IPS-20b (cell line): ENCODE data around the gene LUC7L3.
"Not testable (repeated sequence)": the region's sequence is repeated elsewhere in the genome, so short reads cannot be mapped to it uniquely, and the experiment has no call there.

ENCODE experiments used
- H3K27ac ChIP-seq: one replicate; pipeline ENCODE4 v1.5.1; 2013; ENCODE audit warnings: low read length
- H3K27me3 ChIP-seq: 2 replicates; pipeline ENCODE4 v1.6.1; 2013; ENCODE audit warnings: mild to moderate bottlenecking, low read length, inconsistent platforms; ENCODE audit not compliant: insufficient read depth
- H3K36me3 ChIP-seq: 2 replicates; pipeline ENCODE4 v1.6.1; 2013; ENCODE audit warnings: low read depth, mild to moderate bottlenecking, inconsistent platforms, low read length, moderate library complexity; ENCODE audit not compliant: insufficient read depth
- H3K4me1 ChIP-seq: 2 replicates; pipeline ENCODE4 v1.6.1; 2013; ENCODE audit warnings: mild to moderate bottlenecking, control low read depth, inconsistent platforms, low read length, moderate library complexity; ENCODE audit not compliant: insufficient read depth
- H3K4me3 ChIP-seq: 2 replicates; pipeline ENCODE4 v1.5.1; 2013; ENCODE audit warnings: mild to moderate bottlenecking, low read length, inconsistent platforms
- H3K9ac ChIP-seq: 2 replicates; pipeline ENCODE4 v1.6.1; 2013; ENCODE audit warnings: low read depth, mild to moderate bottlenecking, inconsistent platforms, low read length, moderate library complexity
- H3K9me3 ChIP-seq: 2 replicates; pipeline ENCODE4 v1.6.1; 2013; ENCODE audit warnings: mild to moderate bottlenecking, low read depth, low read length, inconsistent platforms; ENCODE audit not compliant: insufficient read depth

LUC7L3 gene

GRCh38 chr17:50800196-50800700 lies 80.8 kb downstream of the LUC7L3 start:
- Histone ChIP-seq H3K4me1 (no peaks in the 10 kb centered on the region), H3K27ac (no peak overlapping the region), H3K9ac (no peak overlapping the region), H3K36me3 (no peaks in the 10 kb centered on the region), H3K4me3 (no peak overlapping the region), H3K27me3 (no peaks in the 10 kb centered on the region), H3K9me3 (no peaks in the 10 kb centered on the region)

GRCh38 chr17:50802609-50803571 lies 83.5 kb downstream of the LUC7L3 start:
- H3K27me3 ChIP-seq: no peaks in the 10 kb centered on the region
- no peak overlapping the region for H3K4me3 ChIP-seq
- no peak overlapping the region for H3K9ac ChIP-seq
- H3K4me1 ChIP-seq: no peaks in the 10 kb centered on the region
- H3K36me3 ChIP-seq: no peaks in the 10 kb centered on the region
- H3K9me3 ChIP-seq: no peaks in the 10 kb centered on the region
- no peak overlapping the region for H3K27ac ChIP-seq

- Histone ChIP-seq H3K36me3 (no peaks in the 10 kb centered on the region), H3K4me3 (no peak overlapping the region), H3K9me3 (no peaks in the 10 kb centered on the region), H3K4me1 (no peaks in the 10 kb centered on the region), H3K27me3 (no peaks in the 10 kb centered on the region), H3K27ac (no peak overlapping the region), H3K9ac (no peak overlapping the region)
Measured at GRCh38 chr17:50803676-50804075, 84.3 kb downstream of the LUC7L3 start.

DNA sequence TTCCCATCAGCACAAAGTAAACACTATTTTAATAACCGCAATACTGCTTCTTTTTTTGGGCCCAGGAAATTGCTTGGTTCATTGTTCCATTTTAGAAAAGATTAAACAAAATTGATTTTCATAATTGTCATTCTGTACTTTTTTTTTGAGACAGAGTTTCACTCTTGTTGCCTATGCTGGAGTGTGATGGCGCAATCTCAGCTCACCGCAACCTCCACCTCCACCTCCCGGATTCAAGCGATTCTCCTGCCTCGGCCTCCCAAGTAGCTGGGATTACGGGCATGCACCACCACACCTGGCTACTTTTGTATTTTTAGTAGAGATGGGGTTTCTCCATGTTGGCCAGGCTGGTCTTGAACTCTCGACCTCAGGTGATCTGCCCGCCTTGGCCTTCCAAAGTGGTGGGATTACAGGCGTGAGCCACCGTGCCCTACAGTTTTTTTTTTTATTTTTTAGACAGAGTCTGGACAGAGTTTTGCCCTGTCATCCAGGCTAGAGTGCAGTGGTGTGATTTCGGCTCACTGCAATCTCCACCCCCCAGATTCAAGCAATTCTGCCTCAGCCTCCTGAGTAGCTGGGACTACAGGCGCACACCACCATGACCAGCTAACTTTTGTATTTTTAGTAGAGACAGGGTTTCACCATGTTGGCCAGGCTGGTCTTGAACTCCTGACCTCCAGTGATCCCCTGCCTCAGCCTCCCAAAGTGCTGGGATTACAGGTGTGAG lies 85.5 kb downstream of the LUC7L3 start:
- not testable (repeated sequence) for H3K4me3 ChIP-seq, H3K9me3 ChIP-seq, H3K36me3 ChIP-seq, H3K4me1 ChIP-seq, H3K27me3 ChIP-seq, H3K27ac ChIP-seq, H3K9ac ChIP-seq

GRCh38 chr17:50805486-50805885 lies 86.1 kb downstream of the LUC7L3 start:
- Histone ChIP-seq H3K4me1 (no peaks in the 10 kb centered on the region), H3K9ac (no peak overlapping the region), H3K27me3 (no peaks in the 10 kb centered on the region), H3K4me3 (no peak overlapping the region), H3K9me3 (no peaks in the 10 kb centered on the region), H3K27ac (no peak overlapping the region), H3K36me3 (no peaks in the 10 kb centered on the region)
